GM11168 (cell line): Measurements from ENCODE around the gene SNTG2.
"Not testable (repeated sequence)": the region's sequence is repeated elsewhere in the genome, so short reads cannot be mapped to it uniquely, and the experiment has no call there.

ENCODE experiments used
- in situ Hi-C: fragments of 300-500 bp; cut with MboI; formaldehyde crosslinking; loops from one replicate; pipeline ENCODE4 v1.12.0; 2022; ENCODE audit warnings: low sequenced_read_pairs; ENCODE audit not compliant: unreplicated experiment

The SNTG2 gene

DNA sequence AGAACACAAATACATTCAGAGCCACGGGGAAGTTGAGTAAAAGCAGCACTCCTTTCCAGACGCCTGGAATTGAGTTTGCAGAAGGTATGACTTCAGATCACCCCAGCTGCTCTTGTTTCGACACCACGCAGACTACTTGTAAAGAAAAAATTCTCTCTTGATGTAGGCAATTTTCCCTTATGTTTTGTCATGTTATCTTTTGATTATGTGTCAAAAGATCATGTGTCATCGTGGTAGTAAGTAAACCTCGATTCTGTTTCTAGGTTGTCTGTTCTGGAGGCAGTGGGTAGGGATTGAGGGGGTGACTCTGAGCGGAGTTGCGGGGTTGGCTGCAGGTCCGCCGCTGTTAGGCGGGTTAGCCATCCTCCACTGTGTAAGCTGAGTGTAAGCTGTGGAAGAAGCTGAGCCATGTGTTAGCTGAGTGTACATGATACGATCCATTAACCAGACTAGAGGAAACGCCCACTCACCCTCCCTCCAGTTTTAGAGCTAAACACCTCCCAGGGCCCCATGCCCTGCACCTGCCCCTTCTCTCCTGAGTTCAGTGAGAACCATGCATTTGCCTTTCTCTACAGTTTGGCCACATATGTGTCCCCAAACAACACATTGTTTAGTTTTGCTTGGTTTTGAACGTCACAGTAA is 181.8 kb downstream of the SNTG2 start:
- in situ Hi-C loops: no loop called here

DNA sequence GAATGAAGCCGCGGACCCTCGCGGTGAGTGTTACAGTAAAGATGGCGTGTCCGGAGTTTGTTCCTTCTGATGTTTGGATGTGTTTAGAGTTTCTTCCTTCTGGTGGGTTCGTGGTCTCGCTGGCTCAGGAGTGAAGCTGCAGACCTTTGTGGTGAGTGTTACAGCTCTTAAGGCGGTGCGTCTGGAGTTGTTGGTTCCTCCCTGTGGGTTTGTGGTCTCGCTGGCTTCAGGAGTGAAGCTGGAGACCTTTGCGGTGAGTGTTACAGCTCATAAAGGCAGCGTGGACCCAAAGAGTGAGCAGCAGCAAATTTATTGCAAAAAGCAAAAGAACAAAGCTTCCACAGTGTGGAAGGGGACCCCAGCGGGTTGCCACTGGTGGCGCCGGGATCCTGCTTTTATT is 183.2 kb downstream of the SNTG2 start:
- in situ Hi-C loops: not testable (repeated sequence)

DNA sequence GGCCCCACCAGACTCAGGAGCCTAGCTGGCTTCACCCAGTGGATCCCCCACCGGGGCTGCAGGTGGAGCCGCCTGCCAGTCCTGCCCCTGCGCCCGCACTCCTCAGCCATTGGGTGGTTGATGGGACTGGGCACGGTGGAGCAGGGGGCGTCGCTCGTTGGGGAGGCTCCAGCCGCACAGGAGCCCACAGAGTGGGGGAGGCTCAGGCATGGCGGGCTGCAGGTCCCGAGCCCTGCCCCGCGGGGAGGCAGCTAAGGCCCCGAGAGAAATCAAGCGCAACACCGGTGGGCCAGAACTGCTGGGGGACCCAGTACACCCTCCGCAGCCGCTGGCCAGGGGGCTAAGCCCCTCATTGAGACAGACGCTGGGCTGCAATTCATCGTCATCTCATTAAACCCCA is 184.0 kb downstream of the SNTG2 start:
- in situ Hi-C loops: no loop called here

DNA sequence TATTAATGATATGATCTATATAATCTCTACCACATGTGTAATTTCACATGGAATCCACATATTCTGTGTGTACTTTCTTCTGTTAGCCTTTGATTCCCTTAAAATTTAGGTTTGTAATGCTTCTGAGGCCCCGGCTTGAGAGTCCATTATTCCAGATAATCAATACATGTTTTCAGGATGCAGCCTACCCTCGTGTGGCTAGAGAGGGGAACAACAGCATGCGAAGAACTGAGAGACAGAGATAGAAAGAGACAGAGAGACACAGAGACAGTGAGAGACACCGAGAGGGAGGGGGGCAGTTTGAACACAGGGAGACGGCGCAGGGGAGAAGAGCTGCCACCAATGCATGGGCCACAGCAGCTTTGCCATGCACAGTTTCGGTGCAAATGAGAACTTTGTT is 185.4 kb downstream of the SNTG2 start:
- in situ Hi-C loops: no loop called here

DNA sequence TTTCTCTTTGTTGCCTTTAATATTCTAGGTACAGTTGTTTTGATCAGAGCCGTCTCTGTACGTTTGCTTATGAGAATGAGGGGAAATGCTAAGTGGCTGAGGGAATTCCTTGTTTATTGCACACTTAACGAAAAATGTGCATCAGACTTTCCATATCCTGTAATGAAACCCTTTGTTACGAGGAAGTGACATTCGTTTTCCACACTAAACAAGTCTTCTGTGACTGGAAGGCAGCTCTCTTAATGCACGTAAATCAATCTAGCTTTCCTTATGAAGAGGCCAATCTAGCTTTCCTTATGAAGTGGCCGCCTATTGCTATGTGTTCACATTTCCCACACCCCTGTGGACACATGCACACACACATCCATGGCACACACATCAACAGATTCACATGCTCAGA is 186.2 kb downstream of the SNTG2 start:
- in situ Hi-C loops: no loop called here

DNA sequence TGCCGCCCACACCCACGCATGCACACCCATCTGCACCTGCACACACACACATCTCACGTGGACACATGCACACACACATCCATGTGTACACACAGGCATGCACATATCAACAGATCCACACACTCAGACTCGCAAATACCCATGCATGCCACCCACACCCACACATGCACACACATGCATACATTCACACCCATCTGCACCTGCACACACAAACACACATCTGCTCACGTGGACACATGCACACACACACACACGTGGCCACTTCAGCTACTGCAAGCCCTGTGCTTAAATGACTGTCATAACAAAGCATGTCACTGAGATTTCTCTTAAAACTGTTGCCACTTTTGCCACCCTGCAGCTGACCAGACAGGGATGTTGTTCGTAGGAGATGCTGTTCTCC is 186.6 kb downstream of the SNTG2 start:
- in situ Hi-C loops: no loop called here

DNA sequence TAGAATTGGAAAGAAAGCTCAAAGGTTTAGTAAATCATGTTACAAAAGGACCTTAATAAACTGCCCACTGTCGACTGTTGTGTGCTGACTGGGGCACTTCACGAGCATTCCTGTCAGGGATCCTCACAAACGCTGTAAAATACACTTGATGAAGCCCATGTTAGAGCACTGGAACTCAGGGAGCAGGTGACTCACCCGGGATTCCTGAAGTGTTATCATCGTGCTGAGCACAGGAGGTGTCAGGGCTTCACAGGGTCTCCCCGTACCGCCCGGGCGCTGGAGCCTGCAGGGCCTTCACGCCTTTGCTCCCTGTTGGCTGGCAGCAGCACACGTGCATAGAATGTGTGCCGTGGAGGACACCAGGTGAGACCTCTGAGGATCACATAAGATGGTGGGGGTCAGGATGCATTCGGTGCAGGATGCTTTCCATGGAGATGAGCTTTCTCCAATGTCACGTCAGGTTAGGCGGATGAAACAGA is 187.3 kb downstream of the SNTG2 start:
- in situ Hi-C loops: no loop called here

DNA sequence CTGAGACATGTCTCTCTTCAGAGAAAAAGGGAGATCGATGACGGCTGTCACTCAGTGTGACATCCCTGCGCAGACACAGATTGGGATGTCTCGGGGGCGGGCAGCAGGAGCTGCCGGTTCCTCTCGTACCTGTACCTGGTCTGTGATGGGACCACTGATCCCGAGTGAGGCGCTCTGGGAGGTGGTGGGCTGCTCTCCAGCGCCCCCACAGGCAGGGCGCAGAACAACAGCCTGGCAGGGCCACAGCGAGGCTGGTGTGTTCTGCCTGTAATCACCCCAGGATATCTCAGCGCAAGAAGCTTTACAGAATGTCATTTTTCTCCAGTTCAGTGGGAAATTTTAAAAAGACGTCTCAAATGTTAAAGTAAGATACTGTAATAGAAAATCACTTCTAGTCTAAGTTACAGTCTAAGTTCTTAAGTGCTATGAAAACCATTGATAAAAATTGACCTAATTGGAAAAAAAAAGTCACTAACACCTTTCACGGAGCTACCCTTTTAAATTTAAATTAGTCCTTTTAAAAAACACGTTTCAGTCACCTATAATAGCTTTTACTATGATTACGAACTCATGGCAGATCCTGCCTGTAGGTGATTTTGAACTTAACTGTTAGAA is 189.8 kb downstream of the SNTG2 start:
- in situ Hi-C loops: no loop called here

DNA sequence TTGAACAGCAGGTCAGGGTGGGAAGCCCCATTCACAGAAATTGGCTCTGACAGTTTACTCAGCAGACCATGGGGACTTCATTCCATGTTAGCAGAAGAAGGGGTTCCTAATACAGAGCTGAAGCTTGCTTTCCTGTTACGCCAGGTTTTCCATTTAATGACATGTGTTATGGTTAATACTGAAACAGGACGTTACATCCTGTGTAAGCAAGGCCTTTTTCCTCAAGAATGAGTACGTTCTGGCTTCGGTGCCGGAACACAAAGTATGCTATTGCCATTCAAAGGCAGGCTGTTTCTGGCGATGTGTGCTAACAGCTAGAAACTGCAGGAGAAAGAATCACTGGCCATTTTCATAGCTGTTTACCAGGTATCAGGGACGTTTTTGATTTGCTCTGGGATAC is 190.4 kb downstream of the SNTG2 start:
- in situ Hi-C loops: no loop called here

DNA sequence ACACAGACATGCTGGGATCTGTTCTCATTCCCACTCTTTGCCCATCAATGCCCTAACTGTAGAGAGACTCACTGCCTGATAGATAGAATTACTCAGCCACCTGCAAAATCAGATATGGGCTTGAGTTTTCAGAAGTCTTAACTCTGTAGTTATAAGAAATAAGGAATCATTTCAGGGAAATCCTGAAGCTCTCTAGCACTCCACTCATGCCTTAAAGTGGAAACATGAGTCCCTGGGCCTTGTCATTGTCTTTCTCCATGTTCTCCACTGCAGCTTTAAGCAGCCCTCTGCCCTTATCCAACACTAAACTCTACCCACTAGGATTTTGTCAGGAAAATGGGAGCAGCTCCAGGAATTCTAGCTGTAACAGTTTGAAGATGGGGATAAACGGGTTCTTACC is 192.5 kb downstream of the SNTG2 start:
- in situ Hi-C loops: no loop called here

DNA sequence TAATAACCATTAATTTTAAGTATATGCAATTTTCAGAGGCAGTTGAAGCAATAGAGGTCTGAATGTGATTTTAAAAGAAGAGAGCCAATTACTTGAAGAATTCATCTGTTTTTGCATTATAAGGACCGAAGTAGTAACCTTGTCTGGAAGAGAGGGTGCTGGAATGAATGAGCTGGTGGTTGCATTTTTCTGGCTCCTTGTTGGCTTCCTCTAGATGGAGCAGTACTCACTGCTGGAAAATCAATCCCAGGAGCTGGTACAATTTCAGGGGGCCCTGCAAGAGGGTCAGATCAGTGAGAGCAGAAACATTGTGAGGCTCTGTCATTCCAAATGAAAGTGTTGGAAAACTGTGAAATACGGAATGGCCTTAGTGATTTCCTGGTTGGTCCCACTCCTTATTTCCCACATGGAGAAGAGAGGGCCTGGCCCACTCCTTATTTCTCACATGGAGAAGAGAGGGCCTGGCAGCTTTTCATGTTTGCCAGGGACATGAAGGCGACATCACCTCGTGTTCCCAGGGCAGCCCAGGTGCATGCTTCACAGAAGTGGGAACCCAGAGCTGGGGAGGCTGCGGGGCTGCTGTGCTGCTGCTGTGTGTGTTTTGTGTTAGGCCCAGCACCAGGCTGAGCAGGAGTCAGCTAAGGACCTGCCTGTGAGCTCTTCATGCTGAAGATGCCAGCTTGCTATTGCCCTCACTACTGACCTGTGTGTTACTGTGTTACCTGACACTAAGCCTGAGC is 197.4 kb downstream of the SNTG2 start:
- in situ Hi-C loops: no loop called here

DNA sequence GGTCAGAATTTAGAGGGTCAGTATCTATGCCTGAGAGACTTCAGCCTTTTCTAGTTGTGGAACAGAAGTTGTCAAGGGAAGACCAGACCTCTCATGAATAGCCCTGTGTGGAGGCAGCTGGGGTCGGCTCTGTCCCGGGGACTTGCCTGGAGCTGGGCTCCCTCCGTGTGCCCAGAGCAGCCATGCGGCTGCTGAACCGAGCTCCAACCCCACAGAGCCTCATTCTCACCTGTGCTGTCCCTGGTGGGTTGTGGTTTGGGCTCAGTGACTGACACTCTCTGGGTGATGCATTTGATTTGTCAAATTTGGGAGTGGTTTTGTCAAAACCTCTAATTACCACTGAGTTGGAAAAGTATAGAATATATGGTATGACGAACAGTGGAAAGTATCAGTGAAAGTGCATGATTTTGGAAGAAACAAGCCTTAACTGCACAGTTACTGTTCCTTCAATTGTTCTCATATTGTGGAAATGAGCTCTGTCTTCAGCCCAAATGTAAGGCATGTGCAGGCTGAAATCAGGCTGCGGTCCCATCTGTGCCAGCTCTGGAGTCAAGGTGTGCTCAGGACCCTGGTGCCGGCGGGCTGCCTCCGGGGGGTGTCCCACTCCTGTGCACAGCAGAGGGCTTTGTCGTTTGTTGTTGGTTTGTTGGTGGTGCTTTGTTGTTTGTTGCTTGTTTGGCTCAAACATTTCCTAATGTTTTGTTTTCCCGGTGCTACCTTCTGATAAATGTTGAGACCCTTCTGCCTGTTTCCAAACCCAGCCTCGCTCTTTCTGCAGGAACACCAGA is 200.3 kb downstream of the SNTG2 start:
- in situ Hi-C loops: no loop called here

DNA sequence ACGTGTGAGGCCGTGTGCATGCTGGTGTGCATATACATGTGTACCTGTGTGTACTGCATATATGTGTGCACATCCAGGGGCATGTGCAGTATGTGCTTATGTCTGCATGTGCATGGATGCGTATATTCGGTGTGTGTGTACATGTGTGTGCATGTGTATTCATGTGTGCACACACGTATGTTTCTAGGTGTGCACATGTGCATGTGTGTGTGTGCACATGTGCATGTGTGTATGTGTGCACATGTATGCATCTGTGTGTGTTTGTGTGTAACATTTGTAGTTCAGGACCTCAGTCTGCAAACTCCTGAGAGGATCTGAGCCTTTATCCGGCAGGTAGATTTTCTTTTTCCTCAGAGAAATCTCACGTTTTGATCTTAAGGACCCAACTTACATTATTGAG is 201.7 kb downstream of the SNTG2 start:
- in situ Hi-C loops: no loop called here

DNA sequence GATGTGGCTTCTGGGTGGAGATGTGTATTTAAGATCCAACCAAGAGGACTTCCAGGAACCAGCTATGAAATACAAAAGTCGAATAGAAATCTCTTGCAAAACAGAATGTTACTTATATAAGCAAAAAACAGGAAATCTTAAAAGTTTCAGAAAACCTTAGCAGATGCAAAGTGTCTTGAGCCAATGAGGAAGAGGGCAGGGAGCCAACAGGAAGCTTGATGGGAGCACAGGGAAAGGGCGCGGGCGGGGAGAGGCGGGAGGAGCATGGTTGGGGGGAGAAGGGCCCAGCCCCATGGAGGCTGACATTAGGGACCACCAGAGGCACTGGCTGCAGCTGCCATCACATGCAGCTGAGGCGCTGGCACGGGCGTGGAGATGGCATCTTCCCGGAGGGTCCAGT is 203.3 kb downstream of the SNTG2 start:
- in situ Hi-C loops: no loop called here

DNA sequence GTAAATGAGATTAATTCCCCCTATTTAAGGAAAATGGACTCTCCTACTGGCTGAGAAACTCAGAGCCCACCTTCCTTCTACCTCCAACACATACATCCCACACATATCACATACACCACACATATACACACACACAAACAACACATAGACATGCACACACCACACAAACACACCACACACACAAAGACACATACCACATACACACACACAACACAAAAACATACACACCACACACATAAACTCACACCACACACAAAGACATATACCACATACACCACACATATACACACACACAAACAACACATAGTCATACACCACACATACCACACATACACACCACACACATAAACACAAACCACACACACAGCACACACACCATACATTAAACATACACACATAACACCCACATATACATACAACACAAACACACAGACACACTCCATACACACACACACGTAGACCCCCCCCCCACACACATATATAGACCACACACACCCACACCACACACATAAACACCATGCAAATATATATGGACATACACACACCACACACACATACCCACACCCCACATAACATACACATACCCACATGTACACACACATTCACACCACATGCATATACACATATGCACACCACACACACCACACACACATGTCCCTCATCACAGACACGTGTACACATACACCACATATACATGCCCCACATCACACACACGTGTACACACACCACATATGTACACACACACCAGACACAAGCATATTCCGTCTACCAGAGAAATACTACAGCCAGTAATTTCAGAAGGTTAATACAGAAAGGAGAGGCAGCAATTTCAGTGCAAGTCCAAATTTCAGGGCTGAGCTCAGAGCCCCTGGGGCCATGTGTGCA is 204.3 kb downstream of the SNTG2 start:
- in situ Hi-C loops: no loop called here

DNA sequence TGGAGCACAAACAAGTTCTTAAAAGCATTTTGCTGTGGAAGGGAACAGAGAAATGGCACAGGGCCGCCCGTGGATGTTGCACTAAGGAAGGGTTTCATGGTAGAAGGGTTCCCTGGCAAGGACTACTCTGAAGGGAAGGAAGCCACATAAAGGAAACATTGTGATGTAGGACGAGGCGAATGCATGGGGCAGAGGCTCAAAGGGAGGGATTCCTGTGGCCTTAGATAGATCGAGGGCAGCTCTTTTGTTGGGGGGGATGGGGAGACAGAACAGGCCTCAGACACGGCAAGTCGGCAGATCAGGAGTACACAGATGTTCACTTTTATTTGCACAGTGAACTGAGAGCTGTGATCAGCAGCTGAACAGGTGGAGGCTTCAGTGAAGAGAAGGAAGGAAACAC is 205.4 kb downstream of the SNTG2 start:
- in situ Hi-C loops: no loop called here

DNA sequence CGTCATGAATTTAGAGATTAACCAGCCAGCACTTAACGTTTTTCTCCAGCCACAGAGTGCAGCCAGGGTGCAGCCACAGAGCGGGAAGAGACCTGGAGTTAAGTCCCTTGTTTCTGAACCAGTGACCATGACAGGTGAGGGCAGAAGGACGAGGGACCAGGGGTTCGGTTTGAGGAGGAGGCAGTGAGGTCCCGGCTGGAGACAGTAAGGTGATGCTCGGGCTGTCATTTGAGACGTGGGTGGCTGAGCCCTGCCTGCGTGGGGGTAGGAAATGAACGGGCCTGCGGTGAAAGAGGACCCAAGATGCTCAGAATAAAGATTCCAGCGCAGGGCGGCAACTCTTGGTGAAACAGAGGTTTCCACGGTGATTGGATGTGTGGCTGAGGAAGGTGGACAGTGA is 205.9 kb downstream of the SNTG2 start:
- in situ Hi-C loops: no loop called here

DNA sequence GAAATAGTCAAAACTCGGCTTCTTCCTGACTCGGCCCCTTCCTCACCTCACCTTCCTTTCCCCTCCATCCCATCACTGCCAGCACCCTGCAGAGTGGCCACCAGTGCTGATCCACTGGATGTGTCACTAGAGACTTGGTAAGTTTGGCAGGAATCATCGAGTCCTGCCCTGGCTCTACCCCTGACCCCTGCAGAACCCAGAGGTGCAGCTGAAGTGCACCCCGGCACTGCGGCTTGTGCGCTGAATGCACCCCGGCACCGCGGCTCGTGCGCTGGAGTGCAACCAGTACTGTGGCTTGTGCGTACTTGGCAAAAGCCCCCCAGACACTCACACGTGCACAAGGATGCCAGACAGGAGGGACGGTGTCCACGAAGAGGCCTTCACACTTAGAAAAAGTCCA is 206.5 kb downstream of the SNTG2 start:
- in situ Hi-C loops: no loop called here

DNA sequence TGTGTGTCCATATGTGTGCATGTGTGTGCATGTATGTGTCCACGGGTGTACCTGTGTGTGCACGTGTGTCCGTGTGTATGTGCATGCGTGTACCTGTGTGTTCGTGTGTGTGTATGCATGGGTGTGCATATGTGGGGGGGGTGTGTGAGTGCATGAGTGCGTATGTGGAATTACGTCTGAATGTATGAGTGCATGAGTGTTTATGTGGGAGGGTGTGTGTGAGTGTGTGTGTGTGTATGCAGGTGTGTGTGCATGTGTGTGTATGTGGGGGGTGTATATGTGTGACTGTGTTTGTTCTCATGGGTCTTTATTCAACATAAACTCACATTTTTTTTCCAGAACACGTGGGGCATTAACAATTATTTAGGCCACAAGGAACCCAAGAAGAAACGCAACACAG is 208.4 kb downstream of the SNTG2 start:
- in situ Hi-C loops: no loop called here

DNA sequence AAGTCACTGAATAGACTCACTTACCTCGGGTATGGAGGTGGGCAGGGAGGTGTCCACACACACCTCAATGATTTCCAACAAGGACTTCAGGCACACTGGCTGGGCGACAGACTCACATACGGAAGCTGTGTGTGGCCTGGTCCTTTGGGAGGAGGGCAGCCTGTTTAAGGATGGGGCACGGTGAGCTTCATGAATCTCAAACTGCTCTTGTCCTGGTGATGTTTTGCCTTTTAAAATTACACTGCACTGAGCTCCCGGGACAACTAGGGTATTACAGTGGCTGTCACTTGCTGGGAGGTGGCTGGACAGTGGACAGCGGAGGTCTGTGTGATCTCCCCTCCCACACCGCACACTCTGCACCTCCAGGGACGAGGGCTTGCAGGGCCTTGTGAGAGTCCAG is 211.6 kb downstream of the SNTG2 start:
- in situ Hi-C loops: no loop called here
